K562 (cell line): Measurements from ENCODE around the gene SLC39A13. TPM values are rescaled to one million over a fixed set of nuclear protein-coding genes. Genes with fewer than 3 reads are reported as not detected.

Source experiments
- FOXK1 ChIP-seq: sonication (generic); formaldehyde crosslinking; IDR thresholded peaks from 2 replicates; pipeline ENCODE4 v1.8.0; 2022; ENCODE audit warnings: missing genetic modification reagents, mild to moderate bottlenecking, borderline replicate concordance
- FUS ChIP-seq: fragments of 200-400 bp; formaldehyde crosslinking; optimal IDR thresholded peaks from 2 replicates; pipeline ENCODE3; 2017; ENCODE audit warnings: low read depth, low read length
- ILK ChIP-seq: fragments of 450-650 bp; IDR thresholded peaks from 2 replicates; pipeline ENCODE4 v1.6.1; 2016; ENCODE audit warnings: missing genetic modification characterization, low read depth, mild to moderate bottlenecking, missing compliant biosample characterization, moderate library complexity, borderline replicate concordance
- KDM4B ChIP-seq, 2 experiments: fragments of 450-650 bp in 1 of 2; sonication (generic) in 1 of 2; IDR thresholded peaks; 2 replicates each; pipeline ENCODE4 v1.6.1; 2016 to 2017; ENCODE audit warnings: borderline replicate concordance in 2 of 2, antibody characterized with exemption in 1 of 2, low read depth in 1 of 2, mild to moderate bottlenecking in 1 of 2
- MAZ ChIP-seq, 2 experiments: fragments of 450-650 bp in 1 of 2; sonication (generic) in 1 of 2; formaldehyde crosslinking; IDR thresholded peaks in 1 of 2; conservative IDR thresholded peaks in 1 of 2; 2 replicates each; pipeline versions ENCODE4 v1.4.0 to v1.5.0; 2020; ENCODE audit warnings: mild to moderate bottlenecking in 1 of 2, missing genetic modification reagents in 1 of 2
- MTA2 ChIP-seq: fragments of 450-650 bp; IDR thresholded peaks from 2 replicates; pipeline ENCODE4 v1.6.1; 2016; ENCODE audit warnings: low read depth
- PHB ChIP-seq: fragments of 250-450 bp; sonication (Bioruptor Pico); IDR thresholded peaks from 2 replicates; pipeline ENCODE4 v1.5.0; 2021
- PHF21A ChIP-seq: fragments of 450-650 bp; IDR thresholded peaks from 2 replicates; pipeline ENCODE4 v1.6.1; 2017; ENCODE audit warnings: low read depth, borderline replicate concordance
- PKNOX1 ChIP-seq: fragments of 450-650 bp; IDR thresholded peaks from 2 replicates; pipeline ENCODE4 v1.6.1; 2016
- POLR3G ChIP-seq: IDR thresholded peaks from 2 replicates; pipeline ENCODE4 v1.6.1; 2011; ENCODE audit not compliant: insufficient read length, insufficient replicate concordance; ENCODE audit errors: extremely low read depth
- PPARD ChIP-seq: fragments of 250-450 bp; sonication (Bioruptor Pico); IDR thresholded peaks from 2 replicates; pipeline ENCODE4 v1.8.0; 2022; ENCODE audit warnings: inconsistent platforms, mild to moderate bottlenecking, moderate library complexity
- PURB ChIP-seq: sonication (generic); formaldehyde crosslinking; IDR thresholded peaks from 2 replicates; pipeline ENCODE4 v1.9.0; 2021; ENCODE audit warnings: low read depth, mild to moderate bottlenecking, missing genetic modification reagents
- RBM34 ChIP-seq: fragments of 200-400 bp; formaldehyde crosslinking; IDR thresholded peaks from 2 replicates; pipeline ENCODE4 v1.6.1; 2018; ENCODE audit warnings: low read length, borderline replicate concordance; ENCODE audit not compliant: insufficient read depth
- SOX6 ChIP-seq: fragments of 450-650 bp; IDR thresholded peaks from 2 replicates; pipeline ENCODE4 v1.6.1; 2014; ENCODE audit warnings: mild to moderate bottlenecking
- TOE1 ChIP-seq, 2 experiments: fragments of 450-650 bp in 1 of 2; sonication (generic) in 1 of 2; formaldehyde crosslinking in 1 of 2; IDR thresholded peaks; 2 replicates each; pipeline versions ENCODE4 v1.7.1 to v1.8.0; 2016 to 2022; ENCODE audit warnings: borderline replicate concordance in 2 of 2, mild to moderate bottlenecking in 2 of 2, antibody characterized with exemption in 1 of 2, inconsistent platforms in 1 of 2, low read depth in 1 of 2, missing genetic modification reagents in 1 of 2, moderate library complexity in 1 of 2
- ZNF407 ChIP-seq: fragments of 450-650 bp; IDR thresholded peaks from 2 replicates; pipeline ENCODE4 v1.6.1; 2016; ENCODE audit warnings: low read depth
- ZNF551 ChIP-seq: fragments of 250-450 bp; sonication (Bioruptor Pico); IDR thresholded peaks from 2 replicates; pipeline ENCODE4 v1.5.0; 2021; ENCODE audit warnings: mild to moderate bottlenecking, moderate library complexity
- ZNF717 ChIP-seq: fragments of 250-450 bp; sonication (Bioruptor Pico); IDR thresholded peaks from 2 replicates; pipeline ENCODE4 v1.5.0; 2021
- polyA plus RNA-seq, 8 experiments: library from polyadenylated mRNA; depleted of rRNA in 4 of 8; stranded (reverse) in 5 of 8; unstranded in 3 of 8; fragments of >200 nt; fragmentation: Nextera tagmentation in 2 of 8; fragmentation: Illumina TruSeq in 1 of 8; extraction: Ambion mirVana in 2 of 8; extraction: Trizol in 1 of 8; gene quantifications; 2 replicates each; pipeline versions ENCODE4 v1.2.1 to v1.2.3, GENCODE V29; 2011 to 2014; ENCODE audit warnings: inconsistent platforms in 1 of 8, missing spikeins in 1 of 8
- total RNA-seq, 7 experiments: library from RNA; depleted of rRNA in 6 of 7; stranded (reverse); fragments of >200 nt in 6 of 7; fragmentation: Illumina TruSeq in 2 of 7; extraction: Trizol in 2 of 7; gene quantifications; 2 replicates each; pipeline versions ENCODE4 v1.2.1 to v1.2.3, GENCODE V29; 2011 to 2021; ENCODE audit warnings: low replicate concordance in 1 of 7

The SLC39A13 gene
- total and polyA plus RNA-seq, 9 of the 15 experiments (the other 6 are each of a cell fraction or from before 2014, with no cell fraction given), result 0.17 to 15.9 (median 3.2) TPM

GRCh38 chr11:47407746-47408590, at the start of gene SLC39A13 (continued):
- TF ChIP-seq ZNF407 (no peak), PKNOX1 (peak; percentile 54), ZNF551 (CRISPR knock-in tag) (no peak), TOE1 (IDR thresholded peaks at IDR 0.05; ENCODE audit: borderline replicate concordance) (peak; percentile 55; the same call in 1 of the 2 replicates), TOE1 (CRISPR knock-in tag; IDR thresholded peaks at IDR 0.05; ENCODE audit: borderline replicate concordance, low read depth) (peak; percentile 73; the same call in 1 of the 2 replicates), PPARD (CRISPR knock-in tag) (no peak), KDM4B (IDR thresholded peaks at IDR 0.05; ENCODE audit: borderline replicate concordance in 2 of 2, low read depth in 1 of 2) (peak in 1 of 2 experiments; percentile 96; a peak in 1 of 4 replicates), POLR3G (no peak), PURB (CRISPR knock-in tag) (no peak), ZNF717 (CRISPR knock-in tag) (no peak), RBM34 (no peak), SOX6 (peak; percentile 73), MAZ (CRISPR knock-in tag; conservative IDR thresholded peaks at IDR 0.05 in 1 of 2, IDR thresholded peaks at IDR 0.05 in 1 of 2) (peak; percentile 93 to 98), MTA2 (no peak), PHB (CRISPR knock-in tag) (no peak), PHF21A (no peak), FUS (no peak), FOXK1 (CRISPR knock-in tag) (no peak), ILK (tag) (no peak)
